ENCODE measurements around the gene SLC38A7. TPM values are rescaled to one million over a fixed set of nuclear protein-coding genes. Genes with fewer than 3 reads are reported as not detected.
"Not testable (repeated sequence)": the region's sequence is repeated elsewhere in the genome, so short reads cannot be mapped to it uniquely, and the experiment has no call there.

The SLC38A7 gene, protein sequence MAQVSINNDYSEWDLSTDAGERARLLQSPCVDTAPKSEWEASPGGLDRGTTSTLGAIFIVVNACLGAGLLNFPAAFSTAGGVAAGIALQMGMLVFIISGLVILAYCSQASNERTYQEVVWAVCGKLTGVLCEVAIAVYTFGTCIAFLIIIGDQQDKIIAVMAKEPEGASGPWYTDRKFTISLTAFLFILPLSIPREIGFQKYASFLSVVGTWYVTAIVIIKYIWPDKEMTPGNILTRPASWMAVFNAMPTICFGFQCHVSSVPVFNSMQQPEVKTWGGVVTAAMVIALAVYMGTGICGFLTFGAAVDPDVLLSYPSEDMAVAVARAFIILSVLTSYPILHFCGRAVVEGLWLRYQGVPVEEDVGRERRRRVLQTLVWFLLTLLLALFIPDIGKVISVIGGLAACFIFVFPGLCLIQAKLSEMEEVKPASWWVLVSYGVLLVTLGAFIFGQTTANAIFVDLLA
- 21.0 and 21.7 TPM in 2 replicates for total RNA-seq

DNA sequence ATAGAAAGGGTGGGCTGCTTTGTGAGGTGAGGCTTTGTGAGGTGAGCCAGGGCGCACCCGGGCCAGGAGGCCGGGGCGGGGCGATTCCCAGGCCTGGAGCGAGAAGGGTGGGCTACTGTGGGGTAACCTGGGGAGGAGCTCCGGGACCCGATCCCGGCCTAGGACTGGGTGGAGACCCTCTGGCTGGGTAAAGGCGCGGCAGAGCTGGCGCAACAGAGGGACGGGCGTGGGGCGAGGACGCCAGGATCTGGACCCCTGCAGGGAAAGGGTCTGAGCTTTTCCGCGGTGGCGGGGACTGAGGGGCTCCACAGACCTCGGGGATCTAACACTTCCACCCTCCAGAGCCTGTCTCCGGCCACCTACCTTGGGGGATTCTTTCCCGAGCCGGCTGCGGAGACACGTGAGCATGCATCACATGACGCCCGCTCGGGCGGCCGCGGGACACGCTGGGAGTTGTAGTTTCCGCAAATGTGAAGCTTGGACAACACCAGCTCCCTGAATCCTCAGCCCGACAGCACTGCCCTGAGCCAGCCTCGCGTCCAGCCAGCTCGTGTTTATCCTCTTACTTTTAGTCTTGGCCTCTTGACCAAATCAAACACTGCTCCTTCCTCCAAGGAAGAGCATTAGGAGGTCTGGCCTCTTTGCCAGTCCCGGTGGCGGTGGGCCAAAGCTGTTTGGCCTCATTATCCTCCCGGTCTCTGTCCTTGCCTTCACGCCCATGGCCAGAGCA is at the start of gene SLC38A7:
SLC38A7 (minus strand) TSS at position 417 of the 730 bp plus-strand sequence. CDS start 4,644 bp downstream, outside the sequence.
- intact Hi-C loops (cut with micrococcal nuclease): loop anchor here (1.0 to 5.0 kb wide), 7 partner anchors 50 to 487 kb away; partner anchors contain the start of genes CSNK2A2, GINS3, GOT2 and SETD6

GRCh38 chr16:58733671-58734458 is 49.3 kb upstream of the SLC38A7 start, which contains the start of gene GOT2:
Gene GOT2 (minus strand): TSS chr16:58734316. CDS start chr16:58734228, 88 bp downstream.
- intact Hi-C loops (cut with micrococcal nuclease): loop anchor here (1.0 to 5.0 kb wide), 8 partner anchors 22 to 537 kb away; partner anchors contain the start of genes CSNK2A2, GINS3 and SLC38A7

DNA sequence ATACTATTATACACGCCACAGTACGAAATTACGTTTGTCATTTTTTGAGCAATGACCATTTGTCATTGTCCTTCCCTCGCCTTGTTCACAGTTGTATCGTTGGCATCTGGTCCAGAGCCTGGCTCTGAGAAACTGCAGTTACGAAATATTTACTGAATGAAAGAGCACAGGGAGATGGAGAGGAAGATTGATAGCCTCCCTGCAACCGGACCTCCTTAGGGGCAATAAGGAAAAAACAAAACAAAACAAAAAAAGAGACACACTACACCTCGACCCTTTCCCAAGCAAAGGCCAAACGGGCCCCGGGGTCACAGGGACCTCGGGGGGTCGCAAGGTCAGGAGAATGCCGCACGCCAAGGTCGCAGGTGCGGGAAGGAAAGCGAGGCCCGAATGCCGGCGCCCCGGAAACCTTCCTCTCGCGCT is 48.7 kb upstream of the SLC38A7 start:
- intact Hi-C loops (cut with micrococcal nuclease): loop anchor here (5.0 kb wide), 3 partner anchors 146 to 536 kb away; partner anchors contain the start of gene CSNK2A2

GRCh38 chr16:58732545-58733247 is 48.1 kb upstream of the SLC38A7 start:
- intact Hi-C loops (cut with micrococcal nuclease): loop anchor here (5.0 kb wide), 3 partner anchors 145 to 535 kb away; partner anchors contain the start of gene CSNK2A2

DNA sequence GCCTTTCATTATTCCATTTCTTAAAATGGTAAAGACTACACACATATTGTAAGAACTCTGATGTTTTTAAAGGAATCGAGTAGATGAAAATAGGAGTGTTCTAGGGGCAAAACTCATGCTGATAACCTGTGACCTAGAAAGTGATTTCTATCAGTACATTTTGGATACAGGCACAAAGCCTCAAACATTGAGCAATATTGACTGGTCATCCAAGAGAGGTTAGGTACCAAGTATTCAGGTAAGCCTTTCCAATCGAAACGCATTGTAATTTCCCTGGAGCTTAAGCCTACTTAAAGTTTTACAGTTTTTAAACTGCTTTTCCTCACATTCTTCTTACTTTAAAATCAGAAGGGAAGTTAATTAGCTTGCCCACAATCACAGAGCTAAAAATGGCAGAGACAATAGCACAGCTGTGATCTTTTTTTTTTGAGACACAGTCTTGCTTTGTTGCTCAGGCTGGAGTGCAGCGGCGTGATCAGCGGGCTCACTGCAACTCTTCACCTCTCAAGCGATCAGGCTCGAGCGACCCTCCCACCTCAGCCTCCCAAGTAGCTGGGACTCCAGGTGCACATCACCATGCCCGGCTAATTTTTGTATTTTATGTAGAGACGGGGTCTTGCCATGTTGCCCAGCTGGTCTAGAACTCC is 46.3 kb upstream of the SLC38A7 start:
- intact Hi-C loops (cut with micrococcal nuclease): loop anchor here (5.0 kb wide), 3 partner anchors 144 to 534 kb away; partner anchors contain the start of gene CSNK2A2

- intact Hi-C loops (cut with micrococcal nuclease): no loop called here
Measured at GRCh38 chr16:58727796-58728568, 43.4 kb upstream of the SLC38A7 start.

DNA sequence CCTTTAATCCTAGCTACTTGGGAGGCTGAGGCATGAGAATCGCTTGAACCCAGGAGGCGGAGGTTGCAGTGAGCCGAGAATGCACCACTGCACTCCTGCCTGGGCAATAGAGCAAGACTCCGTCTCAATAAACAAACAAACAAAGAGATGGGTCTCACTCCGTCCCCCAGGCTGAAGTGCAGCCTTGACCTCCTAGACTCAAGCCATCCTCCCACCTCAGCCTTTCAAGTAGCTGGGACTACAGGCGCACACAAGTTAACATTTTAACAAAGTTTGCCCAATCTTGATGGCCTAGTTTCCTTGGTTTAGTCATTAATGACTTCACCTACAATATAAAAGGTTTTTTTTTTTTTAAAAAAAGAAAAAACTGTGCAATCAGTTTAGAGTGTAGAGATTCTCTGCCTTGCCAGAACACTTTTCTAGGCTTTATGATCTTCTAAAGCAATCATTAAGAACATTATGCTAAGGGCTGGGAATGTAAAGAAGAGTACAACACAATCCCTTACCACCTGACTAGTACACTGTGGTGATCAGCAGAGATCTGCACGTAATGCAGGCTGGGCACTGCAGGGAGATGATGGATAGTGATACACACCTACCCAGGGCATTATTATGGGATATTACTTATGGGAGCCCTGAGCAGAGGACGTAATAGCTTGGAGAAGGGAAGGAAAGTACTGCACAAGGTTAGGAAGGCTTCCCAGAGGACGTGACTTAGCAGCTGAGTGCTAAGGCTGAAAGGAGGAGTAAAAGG is 42.6 kb upstream of the SLC38A7 start:
- intact Hi-C loops (cut with micrococcal nuclease): no loop called here

- intact Hi-C loops (cut with micrococcal nuclease): no loop called here
Measured at GRCh38 chr16:58723109-58723508, 38.5 kb upstream of the SLC38A7 start.

DNA sequence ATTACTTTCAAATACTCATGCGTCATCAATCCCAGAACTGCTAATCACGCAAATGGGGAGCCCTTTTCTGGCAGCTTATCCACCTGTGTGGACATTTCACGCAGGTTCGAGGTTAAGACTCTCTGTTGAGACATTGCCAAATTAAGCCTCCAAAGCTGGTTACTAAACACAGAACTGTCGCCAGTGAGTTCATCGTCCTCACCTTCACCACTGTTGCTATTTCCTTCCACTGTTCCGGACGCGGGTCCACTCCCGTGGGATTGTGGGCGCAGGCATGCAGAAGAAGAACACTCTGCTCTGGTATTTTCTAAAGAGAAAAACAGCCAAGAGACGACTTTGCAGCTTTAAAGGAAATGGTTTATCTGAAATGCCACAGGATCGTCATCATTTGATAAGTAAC is 33.4 kb upstream of the SLC38A7 start:
- intact Hi-C loops (cut with micrococcal nuclease): no loop called here

GRCh38 chr16:58716468-58716867 is 31.9 kb upstream of the SLC38A7 start:
- intact Hi-C loops (cut with micrococcal nuclease): no loop called here

DNA sequence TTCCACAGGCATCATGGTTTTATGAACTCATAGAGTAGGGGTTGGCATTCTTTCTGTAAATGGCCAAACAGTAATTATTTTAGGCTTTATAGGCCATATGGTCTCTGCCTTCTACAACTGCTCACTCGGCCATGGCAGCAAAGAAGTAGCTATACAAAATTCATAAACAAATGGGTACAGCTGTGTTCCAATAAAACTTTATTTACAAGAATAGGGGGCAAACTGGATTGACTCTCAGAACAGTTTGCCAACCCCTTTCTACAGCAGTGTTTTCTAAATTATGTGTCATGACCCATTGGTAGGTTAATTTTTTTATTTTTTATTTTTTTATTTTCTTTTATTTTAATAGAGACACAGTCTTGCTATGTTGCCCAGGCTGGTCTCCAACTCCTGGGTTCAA is 29.2 kb upstream of the SLC38A7 start:
- intact Hi-C loops (cut with micrococcal nuclease): no loop called here

- intact Hi-C loops (cut with micrococcal nuclease): no loop called here
Measured at GRCh38 chr16:58709333-58709732, 24.8 kb upstream of the SLC38A7 start.

DNA sequence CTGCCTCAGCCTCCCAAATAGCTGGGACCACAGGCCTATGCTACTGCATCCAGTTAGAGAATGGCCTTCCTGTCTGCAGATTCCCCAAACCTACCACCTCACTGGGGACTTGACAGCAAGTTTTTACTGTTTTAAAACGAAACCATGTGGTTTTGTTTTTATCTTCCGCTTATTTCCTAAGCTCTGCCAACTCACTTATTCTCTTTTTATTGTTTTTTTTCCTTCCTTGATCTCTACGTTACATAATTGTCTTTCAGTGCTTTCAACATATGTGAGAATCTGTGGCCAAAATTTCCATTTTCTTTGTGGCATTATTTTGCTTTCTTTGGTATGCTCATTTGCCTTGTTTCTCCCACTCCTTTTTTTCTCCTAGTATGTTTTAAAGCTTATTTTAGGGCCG is 14.6 kb upstream of the SLC38A7 start:
- intact Hi-C loops (cut with micrococcal nuclease): no loop called here

DNA sequence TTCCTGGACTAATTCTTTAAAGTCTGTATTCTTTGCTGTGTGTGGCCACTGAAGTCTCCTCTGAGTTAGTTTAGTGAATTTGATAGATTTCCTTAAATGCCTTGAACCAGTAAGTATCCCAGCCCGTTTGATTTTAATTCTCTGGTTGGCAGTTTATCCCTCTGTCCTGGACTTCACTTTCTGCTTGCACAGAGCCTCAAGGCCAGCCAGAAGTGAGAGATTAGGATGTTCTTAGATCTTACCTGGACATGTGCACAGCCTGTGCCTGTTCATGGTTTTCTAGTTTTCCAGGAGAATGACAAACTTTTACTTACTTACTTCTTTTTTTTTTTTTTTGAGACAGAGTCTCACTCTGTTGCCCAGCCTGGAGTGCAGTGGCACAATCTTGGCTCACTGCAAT is 10.8 kb upstream of the SLC38A7 start:
- intact Hi-C loops (cut with micrococcal nuclease): no loop called here

GRCh38 chr16:58692450-58692849 is 7.9 kb upstream of the SLC38A7 start:
- intact Hi-C loops (cut with micrococcal nuclease): no loop called here

DNA sequence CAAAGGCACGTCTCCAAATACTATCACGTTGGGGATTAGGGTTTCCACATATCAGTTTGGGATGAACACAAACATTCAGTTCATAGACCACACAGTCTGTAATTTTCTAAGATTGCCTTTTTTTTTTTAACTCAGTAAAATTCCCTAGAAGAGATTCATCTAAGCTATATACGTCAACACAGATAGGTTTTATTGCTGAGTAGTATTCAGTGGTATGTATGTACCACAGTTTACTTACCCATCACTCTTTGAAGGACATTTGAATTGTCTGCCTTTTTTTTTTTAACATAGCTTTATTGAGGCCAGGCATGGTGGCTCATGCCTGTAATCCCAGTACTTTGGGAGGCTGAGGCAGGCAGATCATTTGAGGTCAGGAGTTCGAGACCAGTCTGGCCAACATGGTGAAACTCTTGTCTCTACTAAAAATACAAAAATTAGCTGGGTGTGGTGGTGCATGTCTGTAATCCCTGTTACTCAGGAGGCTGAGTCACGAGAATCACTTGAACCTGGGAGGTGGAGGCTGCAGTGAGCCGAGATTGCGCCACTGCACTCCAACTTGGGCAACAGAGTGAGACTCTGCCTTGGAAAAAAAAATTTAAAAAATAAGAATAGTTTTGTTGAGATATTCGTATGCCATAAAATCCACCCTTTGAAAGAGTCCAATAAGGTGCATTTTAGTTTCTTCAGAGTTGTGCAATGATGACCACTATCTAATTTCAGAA is 2.6 kb upstream of the SLC38A7 start:
- intact Hi-C loops (cut with micrococcal nuclease): not testable (repeated sequence)

- intact Hi-C loops (cut with micrococcal nuclease): loop anchor here (2.0 kb wide), 1 partner anchor 292 kb away; the partner anchor contains the start of gene GINS3
Measured at GRCh38 chr16:58685084-58685449, 497 bp upstream of the SLC38A7 start.

GRCh38 chr16:58684001-58684353 is 593 bp downstream of the SLC38A7 start:
- intact Hi-C loops (cut with micrococcal nuclease): loop anchor here (1.0 to 5.0 kb wide), 7 partner anchors 50 to 487 kb away; partner anchors contain the start of genes CSNK2A2, GINS3, GOT2 and SETD6

All from T-helper 1 cell treated with Interleukin-12 subunit alpha and Interleukin-12 subunit beta and Interleukin-4 antibody, amounts not matched to agents 30 ng/mL and 1 ng/mL, for 36 hours (primary cell).